HG03159 (cell line): ENCODE results near the gene EHBP1.
A peak's percentile ranks its signal among the peaks of the same experiment; 100 is the strongest.

Source experiments
- ATAC-seq: cut with Tn5 transposase; IDR thresholded peaks from one replicate; pipeline ENCODE4 v1.9.1; 2021; ENCODE audit warnings: mild to moderate bottlenecking, moderate library complexity; ENCODE audit not compliant: unreplicated experiment

Gene EHBP1

DNA sequence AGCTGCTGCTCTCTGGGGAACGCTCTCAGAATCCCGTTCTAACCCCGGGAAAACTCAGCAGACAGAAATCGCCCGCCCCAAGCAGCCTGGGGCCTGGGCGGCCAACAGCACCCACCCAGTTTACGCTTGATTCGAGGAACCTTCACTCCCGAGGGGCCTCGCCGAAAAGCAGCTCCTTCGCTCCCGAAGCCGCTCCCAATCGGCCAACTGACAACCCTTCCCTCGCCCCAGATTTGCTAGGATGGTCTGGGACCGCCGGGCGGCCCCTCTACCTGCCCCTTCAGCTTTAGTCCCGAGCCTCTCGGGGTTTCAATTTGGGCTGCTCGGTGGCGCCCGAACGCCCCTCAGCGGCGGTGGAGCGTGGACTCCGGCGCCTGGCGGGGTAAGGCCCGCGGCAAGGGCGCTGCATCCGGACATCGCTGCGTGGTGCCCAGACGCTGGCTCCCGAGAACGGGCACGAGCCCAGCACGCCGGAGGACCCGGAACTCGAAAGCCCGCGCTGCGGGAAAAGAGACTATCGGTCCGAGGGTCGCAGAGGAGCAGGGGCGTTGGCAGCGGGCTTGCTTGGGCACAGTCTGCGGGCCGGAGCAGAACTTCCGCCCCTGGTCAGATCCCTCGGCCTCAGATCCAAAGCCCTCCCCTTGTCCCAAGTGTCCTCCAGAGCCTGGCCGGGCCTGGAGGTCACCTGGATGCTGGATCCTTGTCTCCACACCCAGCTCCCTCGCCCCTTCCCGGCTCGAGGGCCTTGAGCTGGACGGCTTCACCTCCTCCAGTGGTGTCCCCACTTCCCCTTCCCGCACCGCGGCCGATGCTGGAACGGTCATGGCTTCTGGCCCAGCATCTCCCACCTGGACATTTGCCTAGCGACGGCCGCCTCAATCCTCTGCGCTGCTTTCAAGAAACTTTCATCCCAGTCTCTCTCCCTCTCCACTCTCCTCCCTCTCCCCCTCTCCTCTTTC is 342.1 kb downstream of the EHBP1 start:
- no peak for ATAC-seq

DNA sequence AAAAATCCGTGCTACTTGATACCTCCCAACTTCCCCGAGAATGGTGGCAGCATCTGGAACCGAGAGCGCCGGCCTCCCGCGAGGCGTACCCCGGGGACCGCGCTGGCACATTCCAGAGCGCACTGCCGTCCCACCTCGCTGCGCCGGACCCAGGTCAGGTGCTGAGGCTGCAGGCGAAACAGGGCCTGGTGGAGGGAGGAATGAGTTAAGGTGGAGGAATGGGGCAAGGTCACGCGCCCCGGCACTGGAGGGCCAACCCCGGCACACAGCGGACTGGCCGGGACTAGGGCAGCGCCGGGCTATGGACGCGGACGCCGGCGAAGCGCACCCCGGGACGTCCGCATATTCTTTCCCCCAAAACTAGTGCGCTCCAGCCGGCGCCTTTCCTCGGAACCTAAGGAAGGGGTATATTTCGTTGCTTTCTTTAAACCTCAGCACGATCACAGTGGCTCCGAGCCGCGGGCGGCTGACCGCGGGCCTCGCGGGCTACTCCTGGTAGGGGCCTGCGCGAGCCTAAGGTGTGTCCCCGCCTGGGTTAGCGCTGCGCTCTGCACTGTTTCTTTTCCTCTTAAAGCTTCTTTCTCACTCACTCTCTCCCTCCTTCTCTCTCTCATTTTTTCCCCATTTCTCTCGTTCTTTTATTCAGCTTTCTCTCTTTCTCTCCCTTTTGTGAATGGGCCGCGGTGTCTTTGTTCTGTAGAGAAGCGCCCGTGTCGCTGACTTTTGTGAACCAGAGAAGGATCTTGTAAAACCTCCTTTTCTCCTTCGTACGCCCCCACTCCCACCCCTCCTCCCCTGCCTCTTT is 343.1 kb downstream of the EHBP1 start:
- ATAC-seq = no peak

DNA sequence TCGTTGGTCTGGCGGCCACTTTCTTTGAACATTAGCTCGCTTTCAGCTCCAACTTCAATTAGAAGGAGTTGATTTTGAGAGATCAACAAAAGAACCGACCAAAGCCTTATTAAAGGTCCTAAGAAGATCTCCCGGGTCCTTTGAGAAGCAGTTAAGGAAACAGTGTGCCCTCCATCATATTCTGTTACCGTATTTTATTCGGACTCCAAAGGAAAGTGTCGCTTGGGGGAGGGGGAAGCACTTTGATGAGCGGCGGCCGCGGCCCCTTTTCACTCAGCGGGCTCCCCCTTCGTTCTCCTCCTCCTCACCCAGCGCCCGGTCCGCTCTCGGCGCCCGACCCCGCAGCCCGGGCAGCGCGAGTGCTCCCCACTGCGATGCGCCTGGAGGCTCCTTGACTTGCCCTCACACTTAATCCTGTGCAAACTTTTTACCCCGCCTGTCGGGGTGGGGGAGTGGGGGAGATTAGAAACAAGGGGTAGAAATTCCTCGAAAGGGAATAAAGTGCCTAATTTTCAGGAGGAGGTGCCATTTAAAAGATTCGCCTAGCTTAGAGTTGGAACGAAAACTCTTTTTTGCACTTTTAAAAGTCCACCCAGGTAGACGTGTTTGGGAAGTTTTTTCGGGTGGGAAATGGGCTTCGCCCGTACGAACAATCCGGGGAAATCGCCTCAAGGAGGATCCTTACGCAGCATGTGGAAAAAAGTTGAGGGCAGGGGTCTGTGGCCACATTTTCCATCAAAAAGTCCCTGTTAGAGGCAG is 343.9 kb downstream of the EHBP1 start:
- ATAC-seq = no peak

DNA sequence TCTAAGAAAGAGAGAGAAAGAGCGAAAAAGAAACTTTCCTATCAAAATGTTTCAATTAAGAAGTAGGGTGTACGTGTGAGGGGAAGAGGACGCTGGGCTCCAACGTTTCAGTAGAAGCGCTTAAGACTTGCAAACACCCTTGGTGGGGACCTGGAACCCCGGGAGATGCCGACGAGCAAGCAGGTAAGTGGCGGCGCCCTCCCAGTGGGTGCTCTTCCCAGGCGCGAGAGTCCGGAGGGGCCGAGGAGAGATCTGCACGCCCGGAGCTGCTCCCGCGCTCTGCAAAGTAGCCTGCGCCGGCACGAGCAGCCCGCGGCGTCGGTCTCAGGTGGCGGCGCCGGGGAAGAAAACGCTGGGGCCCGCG is 344.4 kb downstream of the EHBP1 start:
- ATAC-seq = peak; percentile 20

DNA sequence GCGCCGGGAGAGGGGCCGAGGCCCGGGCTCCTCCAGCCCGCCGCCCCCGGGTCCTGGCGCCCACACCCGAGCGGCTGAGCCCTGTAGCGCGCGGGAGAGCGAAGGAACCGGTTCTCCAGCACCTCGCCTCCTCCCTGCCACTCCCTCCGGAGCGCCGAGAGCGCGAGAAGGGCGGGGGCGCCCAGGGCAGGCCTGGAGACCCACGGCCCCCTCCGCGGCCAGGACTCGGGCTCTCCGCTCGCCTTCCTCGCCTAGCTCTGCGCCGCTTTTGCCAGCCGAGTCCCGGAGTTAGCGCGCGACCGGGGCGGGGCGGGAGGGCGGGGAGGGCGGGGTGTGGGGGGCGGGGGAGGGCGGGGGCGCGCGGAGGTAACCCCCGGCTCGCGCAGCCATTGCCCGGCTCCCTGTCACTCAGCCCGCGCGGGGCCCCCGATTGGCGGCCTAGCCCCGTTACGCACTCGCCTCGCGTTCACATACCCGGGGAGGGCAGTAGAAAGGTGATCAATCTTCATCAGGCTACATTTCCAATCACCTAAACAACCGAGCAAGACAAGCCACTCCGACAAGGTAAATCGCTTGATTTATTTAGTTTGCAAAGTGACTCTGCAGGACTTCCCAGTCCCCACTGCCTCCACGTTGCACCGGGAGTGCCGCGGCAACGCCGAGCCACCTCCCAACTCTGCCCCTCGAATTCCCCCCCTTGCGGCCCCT is 345.0 kb downstream of the EHBP1 start, which contains the start of gene OTX1:
TSS of gene OTX1 (plus strand) at position 497 of the 708 bp plus-strand sequence. CDS start 2,161 bp downstream, outside the sequence.
- peak; percentile 68 for ATAC-seq

DNA sequence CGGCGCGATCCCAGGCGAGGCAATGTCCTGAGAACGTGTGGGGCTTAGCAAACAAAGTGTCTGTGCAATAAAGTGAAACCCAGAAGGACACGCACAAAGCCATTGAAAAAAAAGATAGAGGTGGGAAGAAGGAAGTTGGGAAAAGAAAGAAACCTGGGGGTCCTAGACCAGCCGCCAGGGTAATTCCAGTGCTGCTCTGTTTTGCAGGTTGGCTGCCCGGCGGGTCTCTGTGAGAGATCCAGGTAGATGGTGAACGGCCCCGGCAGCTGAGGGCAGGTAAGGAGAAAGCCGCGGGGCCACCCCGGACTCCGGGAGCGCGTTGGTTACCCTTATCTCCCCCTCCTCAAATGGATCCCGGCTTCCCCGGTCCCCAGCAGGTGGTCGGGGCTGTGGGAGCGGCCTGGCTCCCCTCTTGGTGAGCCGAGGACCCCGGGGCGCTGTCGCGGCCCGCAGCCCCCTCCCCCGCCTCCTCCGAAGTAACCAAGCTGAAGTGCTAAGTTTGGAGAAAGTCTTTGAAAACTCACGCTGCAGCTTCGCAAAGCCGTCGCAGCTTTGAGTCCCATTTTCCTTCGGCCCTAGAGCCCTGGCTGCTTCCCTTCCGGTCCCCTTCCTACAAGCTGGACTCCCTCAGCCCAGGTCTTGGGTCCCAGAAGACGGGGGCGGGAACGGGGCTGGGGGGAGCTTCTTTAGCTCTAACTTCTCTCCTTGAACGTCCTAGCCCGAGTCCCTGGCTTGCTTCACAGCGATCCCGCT is 345.7 kb downstream of the EHBP1 start:
- ATAC-seq = no peak

DNA sequence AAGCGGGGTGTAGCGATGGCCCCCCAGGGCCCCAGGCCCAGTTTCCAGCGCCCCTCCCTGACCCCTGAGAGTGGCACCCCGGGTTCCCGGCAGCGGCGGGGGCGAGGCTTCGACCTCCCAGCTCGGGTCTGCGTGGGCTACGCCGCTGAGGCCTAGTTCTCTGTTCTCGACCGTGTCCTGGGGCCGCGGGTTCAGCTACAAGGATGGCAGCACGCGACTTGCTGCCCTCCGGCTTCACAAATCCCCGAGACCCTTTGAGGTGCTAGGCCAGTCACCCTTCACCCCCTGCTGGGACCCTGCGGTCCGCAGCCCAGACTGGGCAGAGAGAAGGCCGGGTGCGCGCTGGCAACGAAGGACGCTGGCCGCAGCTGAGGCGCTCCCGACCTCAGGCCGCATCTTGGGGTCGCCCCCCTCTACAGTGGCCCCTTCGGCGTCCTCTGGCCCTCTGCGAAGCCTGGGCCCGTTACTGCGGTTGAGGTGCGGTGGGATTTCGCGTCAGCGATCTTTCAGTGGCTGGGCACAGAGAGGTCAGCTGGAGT is 346.4 kb downstream of the EHBP1 start:
- ATAC-seq = no peak

DNA sequence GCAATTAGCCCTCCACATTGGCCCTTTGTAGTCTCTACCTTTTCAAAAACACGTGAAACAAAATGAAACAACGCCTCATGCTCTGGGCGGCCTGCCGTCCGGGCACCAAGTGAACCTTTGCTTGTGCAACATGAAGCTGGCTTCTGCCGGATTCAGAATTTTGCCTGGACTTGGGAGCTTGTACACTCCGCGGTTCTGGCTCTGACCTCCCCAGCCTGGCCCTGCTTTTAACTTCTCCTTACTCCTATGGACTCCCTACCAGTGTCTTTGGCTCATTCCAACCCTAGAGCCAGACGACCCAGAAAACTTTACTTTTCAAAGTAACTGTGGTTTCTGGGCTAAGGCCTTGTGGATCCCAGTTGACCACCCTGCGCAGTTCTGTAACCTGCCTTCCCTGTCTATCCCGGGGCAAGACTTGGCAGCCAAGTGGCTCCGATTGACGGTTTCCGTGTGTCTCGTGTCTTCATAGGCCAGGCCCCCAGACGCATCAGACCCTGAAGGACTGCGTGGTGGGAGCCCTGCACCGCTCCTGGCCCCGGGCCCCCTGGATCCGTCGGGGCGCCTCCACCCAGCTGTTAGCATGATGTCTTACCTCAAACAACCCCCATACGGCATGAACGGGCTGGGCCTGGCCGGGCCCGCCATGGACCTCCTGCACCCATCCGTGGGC is 347.0 kb downstream of the EHBP1 start:
- no peak for ATAC-seq

DNA sequence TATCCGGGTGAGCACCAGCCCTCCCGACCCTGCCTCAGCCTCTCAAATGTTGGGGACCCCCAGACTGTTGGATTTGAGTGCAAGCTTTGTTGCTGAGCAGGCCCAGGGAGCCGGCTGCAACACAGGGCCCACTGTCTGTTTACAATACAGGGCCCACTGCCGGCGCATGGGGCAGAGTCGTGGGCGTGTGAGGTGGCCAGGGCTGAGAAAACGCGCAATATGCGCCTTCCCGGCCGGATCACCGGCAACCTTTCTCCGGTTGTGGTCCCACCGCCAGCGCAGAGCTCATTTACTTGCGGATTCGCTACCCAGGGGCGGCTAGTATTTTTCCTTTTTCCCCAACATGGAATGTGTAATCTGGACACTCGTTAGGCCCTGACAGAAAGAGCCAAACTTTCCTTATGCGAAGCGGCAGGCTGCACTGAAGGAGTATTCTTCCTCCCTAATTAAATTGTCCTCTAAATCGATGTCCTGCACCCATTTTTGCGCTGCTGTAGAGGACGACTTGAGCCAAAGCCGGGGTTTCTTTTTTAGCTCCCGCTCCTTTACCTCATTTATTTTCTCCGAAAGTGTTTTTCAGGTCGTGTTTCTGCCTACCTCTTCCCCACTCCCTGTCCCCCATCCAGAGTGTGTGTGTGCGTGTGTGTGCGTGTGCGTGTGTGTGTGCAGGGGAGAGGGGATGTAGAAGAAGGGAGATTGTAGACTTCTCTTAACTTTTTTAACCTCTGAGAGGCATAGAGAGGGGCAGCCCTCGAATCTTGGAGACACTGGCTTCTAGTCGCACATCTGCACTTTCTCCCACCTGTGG is 347.8 kb downstream of the EHBP1 start:
- ATAC-seq = no peak

DNA sequence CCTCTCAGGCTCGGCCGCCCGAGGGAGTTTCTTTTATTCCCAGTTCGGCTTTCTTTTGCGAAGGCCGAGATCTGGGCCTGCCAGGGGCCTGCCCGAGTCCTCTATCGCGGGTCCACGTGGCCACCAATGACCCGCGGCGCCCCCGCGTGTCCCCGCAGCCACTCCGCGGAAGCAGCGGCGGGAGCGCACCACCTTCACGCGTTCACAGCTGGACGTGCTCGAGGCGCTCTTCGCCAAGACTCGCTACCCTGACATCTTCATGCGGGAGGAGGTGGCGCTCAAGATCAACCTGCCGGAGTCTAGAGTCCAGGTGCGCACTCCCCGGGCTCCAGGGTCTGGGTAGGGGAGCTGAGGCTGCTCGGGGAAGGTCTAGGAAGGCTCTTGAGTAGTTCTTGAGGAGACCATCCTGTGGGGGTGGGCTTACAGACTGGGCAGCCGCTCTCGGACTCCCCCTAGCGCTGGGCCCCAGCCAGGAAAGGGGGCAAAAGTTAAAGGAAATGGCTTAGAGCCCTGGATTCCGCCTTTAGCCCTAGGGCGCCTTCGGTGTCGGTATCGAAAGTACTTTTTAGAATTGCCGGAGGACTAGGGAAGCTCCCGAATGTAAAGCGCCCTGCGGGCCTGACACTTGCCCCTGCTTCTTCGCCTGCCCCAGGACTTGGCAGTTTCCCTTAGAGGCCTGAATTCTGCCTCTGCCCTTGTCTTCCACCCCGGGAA is 348.5 kb downstream of the EHBP1 start:
- ATAC-seq = no peak

DNA sequence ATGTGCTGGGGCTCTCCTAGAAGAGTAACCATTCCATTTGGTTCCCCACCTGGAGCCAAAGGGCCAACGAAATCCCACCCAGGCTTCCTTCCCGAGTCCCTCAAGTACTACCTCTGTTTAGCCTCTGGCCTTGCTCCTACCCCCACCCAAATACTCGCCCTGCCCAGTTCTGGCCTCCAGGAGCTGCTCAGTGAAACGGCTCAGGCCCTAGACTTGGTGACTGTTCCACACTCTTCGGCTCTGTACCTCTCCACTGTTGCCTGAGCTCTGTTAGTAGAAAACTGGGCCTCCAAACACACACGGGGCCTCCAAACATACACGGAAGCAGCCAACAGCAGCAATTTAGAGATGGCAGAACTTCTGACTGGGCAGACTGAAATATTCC is 349.3 kb downstream of the EHBP1 start:
- no peak for ATAC-seq

DNA sequence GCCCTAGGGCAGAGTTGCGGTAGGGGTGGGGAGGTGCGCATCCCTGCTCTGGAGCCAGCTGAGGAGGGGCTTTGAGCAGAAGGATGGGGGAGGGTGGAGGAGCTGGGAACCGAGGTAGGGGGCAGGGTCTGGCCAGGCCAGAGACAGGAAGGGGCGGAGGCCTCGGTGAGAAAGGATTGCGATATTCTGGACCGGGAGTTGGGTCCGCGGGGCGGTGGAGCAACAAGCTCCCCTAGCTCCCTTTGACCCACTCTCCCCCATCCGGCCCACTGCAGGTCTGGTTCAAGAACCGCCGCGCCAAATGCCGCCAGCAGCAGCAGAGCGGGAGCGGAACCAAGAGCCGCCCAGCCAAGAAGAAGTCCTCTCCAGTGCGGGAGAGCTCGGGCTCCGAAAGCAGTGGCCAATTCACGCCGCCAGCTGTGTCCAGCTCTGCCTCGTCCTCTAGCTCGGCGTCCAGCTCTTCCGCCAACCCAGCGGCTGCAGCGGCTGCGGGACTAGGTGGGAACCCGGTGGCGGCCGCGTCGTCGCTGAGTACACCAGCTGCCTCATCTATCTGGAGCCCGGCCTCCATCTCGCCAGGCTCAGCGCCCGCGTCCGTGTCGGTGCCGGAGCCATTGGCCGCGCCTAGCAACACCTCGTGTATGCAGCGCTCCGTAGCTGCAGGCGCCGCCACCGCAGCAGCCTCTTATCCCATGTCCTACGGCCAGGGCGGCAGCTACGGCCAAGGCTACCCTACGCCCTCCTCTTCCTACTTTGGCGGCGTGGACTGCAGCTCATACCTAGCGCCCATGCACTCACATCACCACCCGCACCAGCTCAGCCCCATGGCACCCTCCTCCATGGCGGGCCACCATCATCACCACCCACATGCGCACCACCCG is 350.0 kb downstream of the EHBP1 start:
- ATAC-seq = no peak

DNA sequence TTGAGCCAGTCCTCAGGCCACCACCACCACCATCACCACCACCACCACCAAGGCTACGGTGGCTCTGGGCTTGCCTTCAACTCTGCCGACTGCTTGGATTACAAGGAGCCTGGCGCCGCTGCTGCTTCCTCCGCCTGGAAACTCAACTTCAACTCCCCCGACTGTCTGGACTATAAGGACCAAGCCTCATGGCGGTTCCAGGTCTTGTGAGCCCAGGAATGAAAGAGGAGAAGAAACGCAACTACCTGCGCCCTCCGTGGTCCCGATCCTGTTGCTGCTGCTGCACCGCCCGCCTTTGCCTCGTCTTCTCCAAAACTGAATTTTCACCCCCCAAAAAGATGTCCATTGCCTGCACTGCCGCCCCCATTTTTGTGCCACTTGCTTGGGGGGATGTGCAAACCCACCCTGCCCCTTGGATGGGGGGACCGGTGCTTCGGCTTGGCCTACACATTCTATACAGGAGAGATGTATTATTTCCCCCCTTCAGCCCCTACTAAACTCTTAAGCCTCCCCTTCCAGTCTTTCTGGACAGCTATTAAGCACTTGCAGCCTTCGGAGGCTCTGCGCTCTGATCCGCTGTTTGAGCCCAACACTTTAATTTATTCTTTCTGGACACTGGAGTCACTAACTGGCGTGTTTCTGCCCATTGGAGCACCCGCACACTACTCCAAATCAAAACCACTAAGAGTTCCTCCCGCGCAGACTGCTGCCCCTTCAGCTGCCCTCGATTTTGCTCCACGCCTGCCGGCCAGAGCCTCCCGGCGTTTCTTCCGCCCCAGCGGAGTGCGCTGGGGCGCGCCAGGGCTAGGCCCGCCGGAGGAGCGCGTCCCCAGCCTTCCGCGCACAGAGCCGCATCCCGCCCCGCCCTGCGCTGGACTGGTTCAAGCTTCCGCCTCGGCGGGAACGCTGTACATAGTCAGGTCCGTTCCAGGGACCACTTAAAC is 350.9 kb downstream of the EHBP1 start:
- ATAC-seq = peak; percentile 40

DNA sequence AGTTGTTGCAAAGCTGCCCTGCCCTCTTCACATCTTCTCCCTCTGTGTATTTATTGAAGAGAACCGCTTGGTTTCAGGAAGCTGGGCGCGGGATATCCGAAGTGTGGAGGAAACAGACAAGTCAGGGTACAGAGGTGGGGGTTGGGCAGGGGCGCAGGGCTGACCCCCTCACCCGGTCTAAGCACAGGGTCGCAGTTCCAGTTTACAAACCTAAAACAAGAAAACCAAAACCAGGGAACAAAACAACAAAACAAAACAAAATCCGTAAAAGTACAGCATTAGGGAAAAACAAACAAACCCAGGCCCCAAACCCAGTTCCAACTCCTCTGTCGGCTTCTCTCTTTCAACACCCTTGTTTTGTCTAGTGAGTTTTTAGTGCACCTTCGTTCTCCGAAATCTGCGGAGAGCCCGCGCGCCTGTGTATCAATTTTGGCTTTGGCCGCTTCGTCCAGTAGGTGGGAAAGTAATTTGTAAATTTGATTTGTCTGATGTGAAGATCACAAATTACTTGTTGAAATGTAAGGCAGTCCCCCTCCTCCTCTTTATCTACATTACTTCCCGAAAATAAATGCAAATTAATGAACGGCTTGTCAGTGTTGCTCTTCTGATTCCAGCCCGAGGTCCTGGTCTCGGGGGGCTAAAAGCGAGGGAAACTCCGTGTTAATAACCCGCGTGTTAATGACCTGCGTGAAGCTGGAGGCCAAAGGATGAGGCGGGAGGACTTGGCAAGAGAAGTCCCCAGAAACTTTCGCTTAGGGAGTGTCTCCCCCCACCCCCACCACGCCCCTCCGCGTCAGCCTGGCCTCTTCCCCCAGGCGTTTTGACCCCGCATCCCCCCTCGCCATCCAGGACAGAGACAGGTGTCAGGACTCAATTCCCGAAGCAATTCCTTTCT is 352.0 kb downstream of the EHBP1 start:
- ATAC-seq = no peak
